Dermis blood vessel endothelial cell (primary cell): ENCODE data around the gene SYNGR3. TPM values are rescaled to one million over a fixed set of nuclear protein-coding genes. Genes with fewer than 3 reads are reported as not detected.

ENCODE experiments used
- DNase-seq: peaks from one replicate; pipeline ENCODE4 v3.0.0; 2010
- total RNA-seq: library from RNA; depleted of rRNA; stranded (reverse); fragments of >200 nt; gene quantifications from 2 replicates; pipeline ENCODE4 v1.2.3, GENCODE V29; 2014

SYNGR3 gene
- total RNA-seq, 1 donor from 2014 or later: 2.4 TPM

GRCh38 chr16:1976951-1977874, 12.6 kb upstream of the SYNGR3 start:
- no peak for DNase-seq

GRCh38 chr16:1977875-1978268, 11.9 kb upstream of the SYNGR3 start:
- DNase-seq: no peak

GRCh38 chr16:1978476-1979120, 11.2 kb upstream of the SYNGR3 start:
- DNase-seq: no peak

GRCh38 chr16:1979271-1980029, 10.3 kb upstream of the SYNGR3 start:
- DNase-seq: no peak

GRCh38 chr16:1980030-1980769, 9.6 kb upstream of the SYNGR3 start:
- no peak for DNase-seq

- no peak for DNase-seq
Observed at GRCh38 chr16:1980770-1981087, 9.0 kb upstream of the SYNGR3 start.

- DNase-seq: no peak
Observed at GRCh38 chr16:1981398-1981836, 8.4 kb upstream of the SYNGR3 start, which contains the start of gene NOXO1. TSS of gene NOXO1 (minus strand) at chr16:1981469. CDS start at chr16:1981179, 290 bp downstream.

- DNase-seq: no peak
Observed at GRCh38 chr16:1982013-1982433, 7.7 kb upstream of the SYNGR3 start.

- DNase-seq: no peak
Observed at GRCh38 chr16:1982991-1983543, 6.7 kb upstream of the SYNGR3 start.

- peak; percentile 97 for DNase-seq
Observed at GRCh38 chr16:1983544-1984346, 6.0 kb upstream of the SYNGR3 start, which contains the start of gene GFER. TSS of gene GFER (plus strand) at chr16:1984193. CDS start at chr16:1984219, 26 bp downstream.

- no peak for DNase-seq
Observed at GRCh38 chr16:1984347-1985225, 5.2 kb upstream of the SYNGR3 start.

GRCh38 chr16:1985466-1986150, 4.2 kb upstream of the SYNGR3 start:
- no peak for DNase-seq

- DNase-seq: no peak
Observed at GRCh38 chr16:1987198-1987597, 2.6 kb upstream of the SYNGR3 start.

GRCh38 chr16:1990101-1990350, 256 bp downstream of the SYNGR3 start:
- DNase-seq: no peak

GRCh38 chr16:1990351-1991134, 773 bp downstream of the SYNGR3 start:
- no peak for DNase-seq

- no peak for DNase-seq
Observed at GRCh38 chr16:1991135-1991551, 1.4 kb downstream of the SYNGR3 start.

GRCh38 chr16:1991588-1991947, 1.8 kb downstream of the SYNGR3 start:
- DNase-seq: no peak

GRCh38 chr16:1991948-1992703, 2.4 kb downstream of the SYNGR3 start:
- DNase-seq: peak; percentile 93
